ENCODE data around the gene CEP290.

DNA sequence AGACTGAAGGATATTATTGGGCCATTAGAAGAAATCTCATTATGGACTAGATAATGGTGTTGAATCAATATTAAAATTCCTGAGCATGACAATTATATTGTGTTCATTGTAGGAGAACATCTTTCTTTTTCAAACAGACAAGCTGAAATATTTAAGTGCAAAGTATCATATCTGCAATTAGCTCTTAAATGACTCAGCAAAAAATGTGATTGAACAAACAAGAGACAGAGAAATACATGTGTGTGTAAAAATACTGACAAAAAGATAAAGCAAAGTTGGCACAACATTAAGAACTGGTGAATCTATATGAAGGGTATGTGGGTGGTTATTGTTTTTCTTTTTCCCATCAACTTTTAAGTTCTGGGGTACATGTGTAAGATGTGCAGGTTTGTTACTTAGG lies 9.5 kb downstream of the CEP290 start:
- no peak for TF ChIP-seq SPI1 (IDR thresholded peaks at IDR 0.05; ENCODE audit: low read depth, low read length)
- TF ChIP-seq POLR2A (IDR thresholded peaks at IDR 0.05; ENCODE audit: low read depth, low read length) = no peak
- TF ChIP-seq POLR2AphosphoS5 (IDR thresholded peaks at IDR 0.05; ENCODE audit: low read depth, low read length) = no peak

Data from GM12891 (cell line).